ENCODE measurements around the gene PAQR4.

PAQR4 gene

DNA sequence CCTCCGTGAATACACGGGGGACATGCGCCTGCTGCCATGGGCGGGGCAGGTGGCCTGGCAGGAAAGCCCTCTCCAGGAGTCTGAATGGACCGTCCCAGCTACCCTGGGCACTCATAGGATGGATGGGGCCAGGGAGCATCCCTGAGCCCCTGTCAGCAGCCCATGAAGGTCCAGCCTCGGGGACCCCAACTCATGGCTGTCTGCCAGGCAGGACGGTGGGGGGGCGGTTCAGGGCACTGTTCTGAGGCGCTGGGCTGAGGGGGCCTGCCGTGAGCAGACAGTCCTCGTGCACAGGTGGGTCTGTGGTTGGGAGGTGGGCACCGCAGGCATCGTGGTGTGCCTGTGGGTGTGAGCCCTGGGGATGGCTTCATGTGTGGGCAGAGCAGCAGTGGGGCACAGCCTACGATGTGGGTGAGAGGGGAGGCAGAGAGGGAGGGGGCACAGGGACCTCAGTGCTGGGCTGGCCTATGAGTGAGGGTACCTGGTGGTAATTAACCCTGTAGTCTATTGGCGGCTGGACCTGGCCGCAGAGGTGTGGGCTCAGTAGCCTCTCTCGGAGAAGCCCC, 17.6 kb downstream of the PAQR4 start:
- TF ChIP-seq, protein P1, sequence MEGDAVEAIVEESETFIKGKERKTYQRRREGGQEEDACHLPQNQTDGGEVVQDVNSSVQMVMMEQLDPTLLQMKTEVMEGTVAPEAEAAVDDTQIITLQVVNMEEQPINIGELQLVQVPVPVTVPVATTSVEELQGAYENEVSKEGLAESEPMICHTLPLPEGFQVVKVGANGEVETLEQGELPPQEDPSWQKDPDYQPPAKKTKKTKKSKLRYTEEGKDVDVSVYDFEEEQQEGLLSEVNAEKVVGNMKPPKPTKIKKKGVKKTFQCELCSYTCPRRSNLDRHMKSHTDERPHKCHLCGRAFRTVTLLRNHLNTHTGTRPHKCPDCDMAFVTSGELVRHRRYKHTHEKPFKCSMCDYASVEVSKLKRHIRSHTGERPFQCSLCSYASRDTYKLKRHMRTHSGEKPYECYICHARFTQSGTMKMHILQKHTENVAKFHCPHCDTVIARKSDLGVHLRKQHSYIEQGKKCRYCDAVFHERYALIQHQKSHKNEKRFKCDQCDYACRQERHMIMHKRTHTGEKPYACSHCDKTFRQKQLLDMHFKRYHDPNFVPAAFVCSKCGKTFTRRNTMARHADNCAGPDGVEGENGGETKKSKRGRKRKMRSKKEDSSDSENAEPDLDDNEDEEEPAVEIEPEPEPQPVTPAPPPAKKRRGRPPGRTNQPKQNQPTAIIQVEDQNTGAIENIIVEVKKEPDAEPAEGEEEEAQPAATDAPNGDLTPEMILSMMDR (IDR thresholded peaks at IDR 0.05; ENCODE audit: low read depth, low read length, missing control alignments), result no peak
- H3K4me3 ChIP-seq (ENCODE audit: low read depth, low read length), result no peak overlapping the region
- no peak for DNase-seq (ENCODE audit: low read depth)

DNA sequence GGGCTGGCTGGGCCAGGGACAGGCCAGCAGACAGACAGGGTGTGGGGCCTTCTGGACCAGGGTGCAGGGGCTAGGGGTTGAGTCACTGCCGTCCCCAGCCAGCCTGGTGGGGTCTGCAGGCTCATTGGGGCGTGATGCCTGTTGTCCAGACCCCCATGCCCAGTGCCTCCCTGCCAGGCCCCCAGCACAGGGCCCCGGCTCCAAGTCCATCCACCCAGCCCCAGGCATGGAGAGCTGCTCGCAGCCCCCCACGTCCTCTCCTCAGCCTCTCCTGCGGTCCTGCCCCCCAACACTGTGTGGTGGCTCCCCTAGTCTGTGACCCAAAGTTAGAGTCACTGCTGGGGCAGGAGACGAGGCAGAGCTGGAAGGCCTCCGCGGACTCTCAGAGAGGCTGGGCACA, 18.1 kb downstream of the PAQR4 start:
- no peak overlapping the region for H3K4me3 ChIP-seq (ENCODE audit: low read depth, low read length)
- TF ChIP-seq, protein P1 (IDR thresholded peaks at IDR 0.05; ENCODE audit: low read depth, low read length, missing control alignments), result no peak
- DNase-seq (ENCODE audit: low read depth), result no peak

DNA sequence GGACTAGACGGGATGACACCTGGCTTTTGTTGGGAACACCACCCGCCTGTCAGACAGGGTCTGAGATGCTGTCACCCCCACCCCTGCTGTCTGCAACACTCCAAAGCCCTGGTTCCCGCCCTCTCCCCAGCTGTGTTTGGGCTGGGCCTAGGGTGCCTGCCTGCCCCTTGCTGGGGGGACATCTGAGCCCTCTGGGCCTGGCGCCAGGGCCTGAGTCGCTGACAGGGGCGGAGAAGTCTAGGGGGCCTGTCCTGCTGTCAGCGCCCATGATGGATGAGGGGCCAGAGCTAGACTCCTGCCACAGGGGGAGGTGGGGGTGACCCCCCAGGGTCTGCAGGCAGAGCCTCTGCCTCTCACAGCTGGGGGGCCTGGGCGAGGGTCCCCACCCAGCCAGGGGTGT, 18.7 kb downstream of the PAQR4 start:
- no peak overlapping the region for H3K4me3 ChIP-seq (ENCODE audit: low read depth, low read length)
- no peak for DNase-seq (ENCODE audit: low read depth)
- TF ChIP-seq, protein P1 (IDR thresholded peaks at IDR 0.05; ENCODE audit: low read depth, low read length, missing control alignments), result no peak

DNA sequence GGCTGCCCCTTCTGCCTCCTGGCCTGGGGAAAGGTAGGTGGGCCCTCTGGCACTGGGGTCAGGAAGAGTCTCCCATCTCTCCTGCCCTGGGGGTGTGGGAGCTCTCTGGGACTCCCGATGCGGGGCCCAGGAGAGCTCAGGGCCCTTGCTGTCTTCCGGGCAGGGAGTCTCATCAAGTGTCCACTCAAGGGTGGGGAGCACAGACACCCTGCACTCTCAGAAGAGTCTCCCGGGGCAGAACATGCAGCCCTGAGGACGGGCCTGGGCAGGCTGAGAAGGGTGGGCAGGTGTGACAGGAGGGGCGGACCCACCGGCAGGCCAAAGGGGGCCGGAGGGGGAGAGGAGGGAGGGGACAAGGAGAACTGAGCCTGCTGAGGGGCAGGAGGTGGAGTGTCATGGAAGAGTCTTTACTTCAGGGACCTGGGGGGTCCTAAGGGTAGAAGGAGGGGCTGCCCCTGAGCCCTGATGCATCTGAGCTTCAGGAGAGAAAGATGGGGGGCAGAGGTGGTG, 19.5 kb downstream of the PAQR4 start:
- no peak overlapping the region for H3K4me3 ChIP-seq (ENCODE audit: low read depth, low read length)
- TF ChIP-seq, protein P1 (IDR thresholded peaks at IDR 0.05; ENCODE audit: low read depth, low read length, missing control alignments), result no peak
- DNase-seq (ENCODE audit: low read depth), result no peak

DNA sequence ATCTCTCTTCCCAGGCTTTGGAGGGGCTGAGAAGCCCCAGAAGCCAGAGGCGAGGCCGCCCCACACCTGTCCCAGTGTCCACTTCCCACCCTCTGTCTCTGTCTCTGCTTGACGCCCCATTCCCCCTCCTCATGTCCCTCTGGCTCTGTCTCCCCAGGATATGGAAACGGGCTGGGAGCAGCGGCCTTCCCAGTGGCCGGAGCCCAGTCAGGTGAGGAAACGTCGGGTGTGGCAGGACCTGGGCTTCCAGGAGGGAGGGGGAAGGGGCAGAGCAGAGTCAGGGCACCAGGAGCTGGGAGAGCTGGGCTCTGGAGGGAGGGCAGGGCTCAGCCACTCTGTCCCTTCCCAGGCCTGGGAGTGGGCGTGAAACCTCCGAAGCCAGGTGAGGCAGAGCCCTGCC, 21.7 kb downstream of the PAQR4 start:
- H3K4me3 ChIP-seq (ENCODE audit: low read depth, low read length), result no peak overlapping the region
- DNase-seq (ENCODE audit: low read depth), result no peak
- TF ChIP-seq, protein P1 (IDR thresholded peaks at IDR 0.05; ENCODE audit: low read depth, low read length, missing control alignments), result no peak

DNA sequence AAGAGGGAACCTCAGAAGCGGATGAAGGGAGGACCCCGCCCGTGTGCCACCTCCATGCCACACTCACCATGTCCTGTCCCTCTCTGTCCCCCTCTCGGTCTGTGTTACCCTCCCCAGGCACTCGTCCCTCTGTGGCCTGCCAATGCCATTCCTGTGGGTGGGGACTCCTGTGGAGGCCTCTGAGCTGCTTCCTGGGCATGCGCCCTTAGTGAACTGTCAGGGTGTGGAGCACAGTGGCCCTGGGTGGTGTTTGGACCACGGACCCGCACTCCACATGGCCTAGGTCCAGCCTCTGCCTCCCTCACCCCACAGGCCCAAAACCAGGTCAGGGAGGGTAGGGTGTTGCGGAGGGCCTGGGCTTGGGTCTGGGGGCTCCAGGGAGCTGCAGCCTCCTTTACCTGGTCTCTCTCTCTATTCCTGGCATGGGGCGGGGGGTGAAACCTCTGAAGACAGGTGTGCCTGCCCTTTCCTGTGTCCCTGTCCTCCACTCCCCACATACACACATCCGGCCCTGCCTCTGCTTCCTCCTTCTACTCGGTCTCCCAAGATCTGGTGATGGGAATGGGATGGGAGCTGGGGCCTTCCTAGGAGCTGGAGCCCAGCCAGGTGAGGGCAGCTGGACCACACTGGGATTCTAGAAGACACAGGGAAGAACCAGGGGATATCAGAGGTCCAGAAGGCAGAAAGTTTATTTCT, 22.6 kb downstream of the PAQR4 start:
- no peak for DNase-seq (ENCODE audit: low read depth)
- TF ChIP-seq, protein P1 (IDR thresholded peaks at IDR 0.05; ENCODE audit: low read depth, low read length, missing control alignments), result no peak
- no peak overlapping the region for H3K4me3 ChIP-seq (ENCODE audit: low read depth, low read length)
